NCI-H510A (cell line): ENCODE results near the gene FAM131C.
"Not testable (repeated sequence)": the region's sequence is repeated elsewhere in the genome, so short reads cannot be mapped to it uniquely, and the experiment has no call there.

Experiments
- DNase-seq: peaks from one replicate; lab custom pipeline; 2025; lab: John Stamatoyannopoulos, UW

Gene FAM131C

DNA sequence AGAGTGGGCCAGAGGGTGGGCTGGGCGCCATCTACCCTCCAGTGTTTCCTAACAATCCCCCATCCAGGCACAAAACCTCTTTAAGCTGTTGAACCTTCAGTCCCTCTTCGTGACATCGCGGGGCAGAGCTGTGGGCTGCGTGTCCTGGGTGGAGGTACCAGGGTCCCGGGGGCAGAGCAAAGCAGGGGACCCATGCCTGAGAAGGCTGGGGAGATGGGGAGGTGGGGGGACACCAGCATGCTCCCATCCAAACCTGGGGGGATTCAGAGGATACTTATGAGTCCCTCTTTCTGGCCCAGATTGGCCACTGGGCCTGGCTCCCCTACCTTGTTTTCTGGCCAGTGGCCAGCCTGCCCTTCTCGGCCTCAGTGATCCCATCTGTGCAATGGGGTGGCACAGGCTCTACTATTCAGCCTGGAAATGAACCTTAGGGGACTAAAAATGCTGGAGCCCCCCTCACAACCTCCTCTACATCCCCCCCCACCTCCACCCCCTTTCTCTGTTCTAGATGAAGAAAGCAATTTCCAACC, 40.3 kb downstream of the FAM131C start:
- not testable (repeated sequence) for DNase-seq

DNA sequence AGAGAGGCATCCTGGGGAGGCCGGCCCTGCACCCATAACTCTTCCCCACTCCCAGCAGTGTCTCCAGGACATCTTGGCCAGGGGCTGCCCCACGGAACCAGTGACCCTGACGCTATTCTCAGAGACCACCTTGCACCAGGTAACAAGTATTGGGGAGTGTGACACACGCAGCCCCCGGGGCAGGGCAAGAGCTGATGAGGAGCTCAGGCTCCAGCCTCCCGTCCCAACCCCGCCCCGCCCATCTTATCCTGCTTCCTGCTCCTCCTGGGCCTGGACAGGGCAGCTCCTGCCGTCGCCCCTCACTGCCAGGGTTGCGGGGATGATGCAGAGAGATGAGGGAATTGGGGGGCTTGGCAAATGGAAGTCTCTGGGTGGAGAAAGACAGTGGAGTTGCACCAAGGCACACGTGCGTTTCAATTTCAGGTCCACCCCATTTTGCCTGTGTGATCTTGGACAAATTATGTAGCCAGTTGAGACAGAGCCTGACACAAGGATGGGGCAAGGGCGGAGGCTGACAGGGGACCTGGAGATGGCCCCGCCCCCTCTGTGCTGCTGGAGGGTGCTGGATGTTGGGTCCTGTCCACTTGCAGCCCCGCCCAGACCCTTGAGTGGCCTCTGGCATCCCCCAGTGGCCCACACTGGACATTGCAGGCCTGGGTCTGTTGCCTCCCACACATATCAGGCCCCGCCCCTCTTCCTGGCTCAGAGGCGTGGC, 40.9 kb downstream of the FAM131C start:
- DNase-seq: peak; percentile 91

DNA sequence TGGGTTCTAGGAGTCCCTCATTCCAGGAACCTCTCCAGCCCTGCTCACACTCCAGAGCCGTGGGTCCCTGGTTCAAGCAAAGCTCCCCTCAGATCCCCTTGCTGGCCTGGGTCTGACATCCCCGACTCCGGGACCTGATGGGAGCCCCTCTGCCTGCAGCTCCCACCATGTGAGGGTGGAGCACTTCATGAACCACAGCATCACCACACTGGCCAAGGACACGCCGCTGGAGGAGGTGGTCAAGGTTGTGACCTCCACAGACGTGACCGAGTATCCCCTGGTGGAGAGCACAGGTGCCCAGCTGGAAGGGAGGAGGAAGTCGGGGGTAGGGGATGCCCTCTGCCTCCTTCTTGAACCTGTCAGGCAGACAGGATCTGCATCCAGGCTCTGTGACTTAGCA, 41.9 kb downstream of the FAM131C start:
- DNase-seq: no peak

DNA sequence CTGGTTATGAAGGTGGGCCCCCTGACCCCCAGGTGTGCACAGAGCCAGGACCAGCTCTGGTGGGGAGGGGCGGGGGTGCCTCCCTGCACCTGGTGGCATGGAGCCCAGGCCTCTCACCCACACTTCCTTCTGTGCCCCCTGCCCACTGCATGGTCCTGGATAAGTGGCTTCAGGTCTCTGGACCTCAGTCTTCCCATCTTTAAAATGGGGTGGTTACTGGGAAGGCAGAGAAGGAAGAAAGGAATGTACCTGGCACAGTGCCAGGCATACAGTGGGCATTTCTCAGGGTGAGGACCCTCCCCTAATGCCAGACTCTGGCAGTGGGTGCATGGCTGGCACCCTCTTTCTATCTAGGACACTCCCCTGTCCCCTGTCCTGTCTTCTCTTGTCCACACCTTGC, 44.2 kb downstream of the FAM131C start:
- DNase-seq: no peak

DNA sequence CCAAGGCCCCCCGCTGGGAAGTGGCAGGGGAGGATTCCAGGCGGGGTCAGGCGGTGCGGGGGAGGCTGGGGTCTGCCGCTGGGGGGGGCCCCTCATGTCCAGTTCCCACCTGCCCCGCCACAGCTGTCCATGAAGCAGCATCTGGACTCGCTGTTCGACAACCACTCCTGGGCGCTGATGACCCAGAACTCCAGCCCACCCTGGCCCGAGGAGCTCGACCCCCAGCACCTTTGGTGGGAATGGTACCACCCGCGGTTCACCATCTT, 44.5 kb downstream of the FAM131C start:
- DNase-seq: not testable (repeated sequence)

DNA sequence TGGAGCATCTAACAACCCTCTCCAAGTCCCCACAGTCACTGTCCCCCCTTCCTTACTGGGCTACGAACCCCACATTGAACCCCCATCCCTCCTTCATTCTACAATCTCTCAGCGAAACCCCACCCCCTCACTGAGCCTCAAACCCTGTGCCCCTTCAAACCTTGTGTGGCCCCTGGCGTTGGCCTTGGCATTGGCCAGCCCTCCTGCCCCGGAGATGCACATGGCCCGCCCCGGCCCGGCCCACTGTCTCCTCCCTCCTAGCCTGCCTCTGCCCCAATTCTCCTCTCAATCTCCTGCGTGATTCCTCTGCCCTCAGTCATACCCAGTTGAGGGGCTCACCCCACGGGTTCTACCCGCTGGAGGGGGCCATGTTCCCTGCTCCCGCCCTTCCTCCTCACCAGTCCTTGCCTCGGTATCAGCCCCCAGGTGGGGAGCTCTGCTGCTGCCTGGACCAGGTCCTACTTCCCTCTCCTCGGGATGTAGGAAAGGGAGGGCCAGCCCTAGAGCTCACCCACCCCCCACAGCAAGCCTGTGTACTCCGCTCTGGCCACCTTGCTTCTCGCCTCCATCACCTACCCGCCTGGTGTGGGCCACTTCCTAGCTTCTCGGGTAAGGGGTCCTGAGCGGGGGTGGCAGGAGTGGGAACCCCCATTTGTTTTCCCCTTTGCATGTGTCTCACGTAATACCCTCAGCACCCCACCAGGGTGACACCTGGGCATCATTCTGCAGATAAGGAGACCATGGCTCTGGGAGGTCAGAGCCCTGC, 45.0 kb downstream of the FAM131C start:
- DNase-seq: no peak

DNA sequence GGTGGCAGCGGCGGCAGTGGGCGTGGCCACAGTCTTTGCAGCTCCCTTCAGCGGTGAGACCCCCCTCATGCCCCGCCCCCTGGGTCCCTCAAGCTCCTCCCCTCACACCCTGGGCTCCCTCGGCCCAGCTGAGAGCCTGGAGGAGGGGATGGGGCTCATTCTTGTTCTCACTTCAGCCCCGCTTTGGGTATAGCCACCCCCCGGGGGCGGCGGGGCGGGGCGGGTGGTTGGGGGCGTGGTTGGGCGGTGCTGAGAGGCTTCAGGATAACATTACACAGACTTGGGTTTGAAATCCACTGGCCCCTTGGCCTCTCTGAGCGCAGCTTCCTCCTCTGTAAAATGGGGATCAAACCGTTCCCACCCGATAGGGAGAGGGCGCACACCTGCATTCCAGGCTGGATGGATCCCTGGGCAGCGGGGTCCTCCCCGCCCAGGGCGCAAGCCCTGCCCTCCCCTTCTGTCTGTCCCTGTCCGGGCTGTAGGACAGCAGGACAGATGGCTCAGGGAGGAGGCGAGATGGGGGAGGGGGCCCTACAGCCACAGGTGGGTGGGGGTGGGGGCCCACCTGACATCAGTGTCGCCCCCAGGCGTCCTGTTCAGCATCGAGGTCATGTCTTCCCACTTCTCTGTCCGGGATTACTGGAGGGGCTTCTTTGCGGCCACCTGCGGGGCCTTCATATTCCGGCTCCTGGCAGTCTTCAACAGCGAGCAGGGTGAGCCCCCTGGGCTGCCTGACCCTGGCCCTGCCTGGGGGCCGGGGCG, 46.5 kb downstream of the FAM131C start:
- no peak for DNase-seq

DNA sequence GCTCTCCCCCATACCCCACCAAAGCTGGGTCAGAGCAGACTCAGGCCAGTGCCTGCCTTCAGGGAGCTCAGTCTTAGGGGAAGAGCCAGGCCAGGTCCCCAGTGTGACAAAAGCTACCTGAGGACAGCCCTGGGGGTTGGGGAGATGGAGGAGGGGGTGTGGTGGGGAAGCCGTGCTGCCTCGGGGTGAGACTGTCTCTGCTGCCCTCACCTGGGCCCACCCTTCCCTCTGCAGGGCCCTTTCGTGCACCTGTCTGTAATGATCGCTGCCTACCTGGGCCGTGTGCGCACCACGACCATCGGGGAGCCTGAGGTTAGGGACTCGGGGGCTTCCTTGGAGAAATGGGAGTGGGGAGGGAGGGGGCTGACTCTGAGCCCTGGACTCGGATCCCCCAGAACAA, 47.1 kb downstream of the FAM131C start:
- DNase-seq: not testable (repeated sequence)

DNA sequence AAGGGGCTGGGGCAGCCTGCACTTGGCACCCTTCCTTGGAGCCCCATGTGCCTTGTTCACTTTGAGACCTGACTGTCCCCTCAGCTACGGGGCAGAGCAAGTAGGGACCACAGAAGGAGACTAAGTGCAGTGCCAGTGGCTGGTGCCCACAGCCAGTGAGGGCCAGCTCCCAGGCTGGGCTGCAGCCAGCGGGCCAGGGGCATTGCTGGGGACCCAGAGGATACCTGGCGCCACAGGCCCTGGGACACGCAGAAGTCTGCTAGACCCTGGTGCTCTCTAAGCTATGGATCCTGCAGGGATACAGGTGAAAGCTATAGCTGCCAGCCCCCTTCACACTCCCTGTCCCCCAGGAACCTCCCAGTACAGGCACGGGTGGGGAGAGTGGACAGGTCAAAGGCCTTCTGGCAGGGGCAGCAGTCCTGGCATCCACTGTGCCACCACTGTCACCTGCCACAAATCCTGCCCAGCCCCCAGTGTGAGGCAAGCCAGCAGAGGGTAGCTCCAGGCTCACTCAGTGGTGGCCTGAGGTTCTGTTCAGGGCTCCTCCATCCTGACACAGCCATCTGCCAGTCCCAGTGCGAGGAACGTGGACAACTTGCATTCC, 50.3 kb downstream of the FAM131C start:
- no peak for DNase-seq

DNA sequence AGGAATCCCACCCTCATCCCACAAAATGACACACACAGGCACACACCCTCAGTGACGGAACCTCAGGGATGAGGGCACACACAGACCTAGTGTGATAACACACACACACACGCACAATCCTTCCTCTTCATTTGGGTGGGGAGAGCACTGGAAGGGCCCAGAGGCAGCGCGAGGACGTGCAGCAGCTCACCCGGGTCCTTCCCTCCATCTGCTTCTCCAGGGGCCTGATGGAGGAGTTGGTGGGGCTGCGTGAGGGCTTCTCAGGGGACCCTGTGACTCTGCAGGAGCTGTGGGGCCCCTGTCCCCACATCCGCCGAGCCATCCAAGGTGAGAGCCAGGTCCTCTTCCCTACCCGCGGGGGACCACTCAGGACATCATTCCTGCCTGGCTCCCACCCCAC, 51.1 kb downstream of the FAM131C start:
- no peak for DNase-seq

DNA sequence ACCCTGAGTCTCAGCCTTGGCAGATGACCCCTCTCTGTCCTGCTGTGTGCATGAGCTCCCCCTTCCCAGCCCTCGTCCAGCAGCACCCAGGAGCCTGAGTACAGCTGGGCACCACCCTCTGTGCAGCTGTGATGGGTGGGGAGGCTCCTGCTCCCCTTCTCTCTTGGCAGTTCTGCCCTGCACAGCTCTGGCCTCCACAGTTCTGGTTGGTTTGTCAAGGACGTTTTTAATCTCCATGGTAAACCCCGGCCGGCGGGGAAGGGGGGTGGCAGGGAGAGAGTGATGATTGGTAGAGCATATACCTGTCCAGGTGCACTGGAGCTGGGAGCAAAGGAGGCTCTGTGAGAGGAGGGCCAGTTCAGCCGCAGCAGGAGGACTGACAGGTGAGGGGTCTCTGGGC, 51.8 kb downstream of the FAM131C start, which contains the start of gene CLCNKA:
CLCNKA (plus strand) TSS at position 356 of the 400 bp plus-strand sequence. CDS start 584 bp downstream, outside the sequence.
- DNase-seq: peak; percentile 96

DNA sequence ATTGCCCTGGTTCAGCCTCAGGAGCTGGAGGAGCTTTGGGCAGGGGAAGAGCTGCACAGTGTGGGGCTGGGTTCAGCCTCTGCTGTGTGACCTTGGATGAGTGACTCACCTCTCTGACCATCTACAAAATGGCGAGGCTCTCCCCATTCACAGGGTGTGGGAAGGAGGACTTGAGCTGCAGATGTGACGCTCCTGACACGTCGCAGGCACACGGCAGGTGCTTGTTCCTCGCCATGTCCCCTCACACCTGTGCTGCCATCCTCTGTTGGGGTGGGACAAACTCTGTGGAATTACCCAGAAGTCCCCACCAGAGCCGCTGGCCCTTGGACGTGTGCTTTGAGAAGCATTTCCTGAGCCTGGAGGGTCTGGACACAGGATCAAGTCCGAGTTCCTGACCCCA, 52.6 kb downstream of the FAM131C start:
- DNase-seq: not testable (repeated sequence)

DNA sequence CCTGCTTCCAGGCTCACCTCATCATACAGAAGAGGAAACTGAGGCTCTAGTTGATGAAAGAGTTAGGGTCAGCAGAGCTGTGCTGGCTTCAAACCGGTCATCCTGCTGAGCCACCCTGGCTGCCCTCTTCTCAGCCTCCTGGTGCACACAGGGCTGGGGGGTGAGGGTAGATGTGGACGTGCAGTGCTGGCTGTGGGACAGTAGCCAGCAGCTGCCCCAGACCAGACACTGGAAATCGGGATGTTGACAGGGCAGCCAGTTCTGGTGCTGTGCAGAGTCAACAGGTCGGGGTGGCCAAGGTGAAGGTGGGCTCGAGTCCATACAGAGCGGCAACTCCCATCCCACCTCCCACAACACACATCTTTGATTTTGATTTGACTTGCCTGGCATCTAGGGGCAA, 53.1 kb downstream of the FAM131C start:
- DNase-seq: no peak

DNA sequence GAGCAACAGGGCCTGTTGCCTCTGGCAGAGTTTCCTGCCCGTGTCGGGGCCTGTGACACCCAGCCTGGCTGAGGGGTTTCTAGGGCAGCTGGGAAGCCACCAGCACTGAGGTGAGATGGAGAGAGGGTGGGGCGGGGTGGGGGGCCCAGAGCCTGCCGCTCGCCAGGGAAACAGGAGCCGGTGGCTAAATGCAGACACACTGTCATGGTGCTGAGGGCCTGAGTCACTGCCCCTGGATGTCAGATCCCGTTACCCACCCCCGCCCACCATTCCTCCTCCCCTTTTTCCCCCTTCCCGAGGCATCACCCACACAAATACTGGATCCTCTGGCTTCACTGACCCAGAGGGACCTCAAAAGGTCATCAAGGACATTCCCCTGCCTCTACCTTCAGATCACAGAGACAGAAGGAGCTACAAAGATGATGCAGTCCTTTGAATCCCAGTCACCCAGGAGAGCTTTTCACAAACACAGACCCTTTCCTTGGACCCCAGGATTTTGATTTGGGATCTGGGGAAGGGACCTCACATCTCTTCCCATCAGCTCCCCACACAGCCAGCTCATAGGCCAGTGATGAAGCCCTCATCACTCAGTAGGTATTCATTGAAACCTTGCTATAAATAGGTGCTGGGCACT, 53.7 kb downstream of the FAM131C start:
- DNase-seq: no peak

DNA sequence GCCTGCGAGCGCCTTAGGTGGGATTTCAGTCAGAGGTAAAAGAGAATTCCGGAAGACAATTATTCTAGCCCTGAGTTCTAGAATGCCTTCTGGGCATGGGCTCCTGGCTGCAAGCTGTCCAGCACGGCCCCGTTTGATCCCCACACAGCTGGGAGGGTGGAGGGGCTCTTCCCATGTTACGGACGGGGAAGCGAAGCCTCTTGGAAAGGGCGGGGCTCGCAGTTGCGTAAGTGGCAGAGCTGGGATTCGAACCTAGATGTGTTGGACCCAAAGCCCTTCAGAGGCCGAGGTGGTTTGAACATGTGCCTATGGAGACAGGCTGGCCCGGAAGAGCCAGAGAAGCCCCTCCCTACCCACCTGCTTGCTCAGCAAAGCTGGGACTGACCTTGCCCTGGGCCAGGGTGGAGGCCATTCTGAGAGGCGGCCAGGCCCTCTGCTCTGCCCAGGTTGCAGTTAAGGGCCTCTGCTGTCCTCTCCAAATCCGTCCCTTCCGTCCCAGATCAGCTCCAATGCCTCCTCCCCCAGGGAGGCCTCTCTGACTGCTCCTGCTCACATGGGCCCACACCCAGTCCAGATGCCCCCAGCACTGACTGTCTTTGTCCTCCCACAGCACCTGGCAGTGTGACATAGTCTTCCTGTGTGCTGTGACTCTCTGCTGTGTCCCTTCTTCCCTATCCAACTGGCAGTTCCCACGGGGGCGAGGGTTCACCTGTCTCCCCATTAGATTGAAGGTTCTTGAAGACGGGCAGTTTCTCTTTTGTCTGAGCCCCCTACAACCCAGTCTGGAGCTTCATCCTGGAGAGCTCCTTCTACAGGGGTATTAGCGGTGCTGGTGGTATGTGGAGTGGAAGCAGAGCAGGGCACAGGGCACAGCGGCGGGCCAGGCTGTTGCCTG, 54.5 kb downstream of the FAM131C start:
- no peak for DNase-seq

DNA sequence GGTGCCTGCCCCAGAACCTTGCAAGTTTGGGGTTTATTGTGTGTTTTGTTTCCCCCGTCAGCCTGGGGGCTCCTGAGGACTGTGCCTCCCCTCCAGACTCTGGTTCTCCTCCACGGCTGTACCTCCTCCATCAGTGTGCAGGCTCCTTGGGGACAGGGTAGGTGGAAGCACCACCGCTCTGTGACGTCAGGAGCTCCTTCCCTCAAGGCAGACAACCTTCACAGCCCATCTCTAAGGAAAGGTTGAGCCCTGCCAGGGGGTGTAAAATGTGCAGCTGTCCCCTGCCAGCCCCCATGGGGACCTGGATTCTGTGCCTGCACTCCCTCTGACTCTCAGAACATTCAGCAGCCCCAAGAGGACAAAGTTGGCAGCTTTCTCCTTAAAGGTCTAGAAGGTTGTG, 55.1 kb downstream of the FAM131C start:
- no peak for DNase-seq

DNA sequence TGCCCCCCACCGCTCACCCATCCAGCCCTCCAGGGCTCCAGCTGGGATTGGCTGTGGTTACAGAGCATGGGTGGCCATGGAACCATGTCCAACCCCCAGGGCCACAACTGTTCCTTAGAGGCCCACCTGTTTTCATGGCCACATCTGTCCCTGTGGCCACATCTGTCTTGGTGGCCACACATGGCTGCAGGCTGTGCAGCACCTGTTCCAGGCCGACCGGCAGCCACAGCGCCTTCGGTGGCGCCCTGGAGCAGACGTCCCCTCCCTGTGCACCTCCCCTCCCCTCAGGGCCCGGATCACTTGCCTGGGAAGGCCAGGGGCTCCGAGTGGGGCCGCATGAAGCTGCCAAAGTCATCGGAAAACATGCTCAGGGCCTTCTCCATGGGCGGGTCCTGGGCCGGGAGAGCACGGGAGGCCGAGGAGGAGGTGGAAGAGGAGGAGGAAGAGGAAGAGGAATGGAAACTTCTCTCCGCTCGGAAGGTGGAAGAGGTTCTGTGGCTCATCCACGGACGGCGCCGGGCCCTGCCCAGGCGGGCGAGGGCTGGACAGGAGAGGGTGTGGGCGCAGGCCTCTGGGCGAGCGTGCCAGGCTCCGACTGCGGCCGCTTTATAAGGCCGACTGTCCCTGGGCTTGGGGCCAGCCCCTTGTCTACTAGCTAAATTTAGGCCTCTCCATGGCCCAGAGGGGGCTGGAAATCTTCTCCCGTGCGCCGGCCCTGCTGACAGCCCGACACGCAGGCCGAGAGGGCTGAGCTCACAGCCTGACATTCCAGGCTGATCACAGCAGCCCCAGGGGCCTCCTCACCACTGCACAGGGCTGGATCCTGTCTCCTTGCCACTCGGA, 55.8 kb downstream of the FAM131C start, which contains the start of gene HSPB7:
HSPB7 (minus strand) TSS at position 583 of the 843 bp plus-strand sequence; CDS start at position 503, 80 bp downstream.
- DNase-seq: no peak

DNA sequence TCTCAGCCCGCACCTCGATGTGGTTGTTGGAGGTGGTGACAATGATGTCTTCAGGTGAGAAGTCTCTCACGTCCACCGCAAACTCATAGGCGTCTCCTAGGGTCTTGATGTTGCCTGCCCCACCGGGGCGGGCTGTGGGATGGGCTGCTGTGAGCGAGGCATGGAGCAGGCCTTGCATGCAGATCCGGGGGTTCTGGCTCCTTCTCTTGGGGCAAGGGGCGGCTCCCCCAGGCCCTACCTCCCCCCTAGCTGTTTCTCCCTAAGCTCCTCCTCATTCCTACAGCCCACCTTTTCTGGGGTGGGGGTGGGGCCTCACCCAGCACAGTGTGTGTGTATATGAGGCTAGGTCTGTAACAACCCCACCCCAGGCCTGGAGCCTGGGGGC, 56.4 kb downstream of the FAM131C start:
- DNase-seq: no peak
